ENCODE measurements around the gene FOXP1.

The FOXP1 gene

GRCh38 chr3:71299160-71299559, 284.4 kb downstream of the FOXP1 start:
- H3K18ac ChIP-seq (ENCODE audit: low read length) = no peak overlapping the region
- WGBS (ENCODE audit: extremely low coverage, insufficient coverage, insufficient read length) = no CpG with 5 or more reads among the region's 5 CpGs
- H3K79me2 ChIP-seq (ENCODE audit: control insufficient read depth, insufficient read depth, low read length, poor library complexity) = no peaks in the 10 kb centered on the region
- no peak overlapping the region for H3K23ac ChIP-seq (ENCODE audit: low read length)
- H3K27ac ChIP-seq (ENCODE audit: low read depth, low read length) = no peak overlapping the region
- no peak overlapping the region for H2BK12ac ChIP-seq (ENCODE audit: low read length)
- DNase-seq = no peak
- no peaks in the 10 kb centered on the region for H3K9me3 ChIP-seq (ENCODE audit: insufficient read depth, low read depth, low read length)
- no peak overlapping the region for H3K4me2 ChIP-seq (ENCODE audit: low read length)
- H3K27me3 ChIP-seq (ENCODE audit: insufficient read depth, low read length) = no peaks in the 10 kb centered on the region
- no peaks in the 10 kb centered on the region for H3K4me1 ChIP-seq (ENCODE audit: control insufficient read depth in 1 of 2, insufficient read depth in 2 of 2, low read length in 2 of 2)
- no peak overlapping the region for H3K9ac ChIP-seq (ENCODE audit: low read length)
- H3K14ac ChIP-seq (ENCODE audit: low read length) = no peak overlapping the region
- no peak overlapping the region for H2AK5ac ChIP-seq (ENCODE audit: low read length)
- no peak overlapping the region for H2BK5ac ChIP-seq (ENCODE audit: low read depth, low read length, poor library complexity)
- no peak overlapping the region for H3K4me3 ChIP-seq (ENCODE audit: low read depth, low read length)
- H4K91ac ChIP-seq (ENCODE audit: low read depth, low read length) = no peak overlapping the region
- H4K8ac ChIP-seq (ENCODE audit: low read depth, low read length) = no peak overlapping the region
- no peak overlapping the region for H3K4ac ChIP-seq (ENCODE audit: low read depth, low read length)
- no peaks in the 10 kb centered on the region for H3K36me3 ChIP-seq (ENCODE audit: control insufficient read depth in 1 of 2, insufficient read depth in 2 of 2, low read length in 2 of 2)
- H3K79me1 ChIP-seq (ENCODE audit: low read length) = no peaks in the 10 kb centered on the region
- H2BK120ac ChIP-seq (ENCODE audit: insufficient read depth, low read length, poor library complexity) = no peak overlapping the region
- H2AFZ ChIP-seq (ENCODE audit: insufficient read depth, low read length, poor library complexity) = no peak overlapping the region
- no peak overlapping the region for H4K12ac ChIP-seq (ENCODE audit: low read depth, low read length)

DNA sequence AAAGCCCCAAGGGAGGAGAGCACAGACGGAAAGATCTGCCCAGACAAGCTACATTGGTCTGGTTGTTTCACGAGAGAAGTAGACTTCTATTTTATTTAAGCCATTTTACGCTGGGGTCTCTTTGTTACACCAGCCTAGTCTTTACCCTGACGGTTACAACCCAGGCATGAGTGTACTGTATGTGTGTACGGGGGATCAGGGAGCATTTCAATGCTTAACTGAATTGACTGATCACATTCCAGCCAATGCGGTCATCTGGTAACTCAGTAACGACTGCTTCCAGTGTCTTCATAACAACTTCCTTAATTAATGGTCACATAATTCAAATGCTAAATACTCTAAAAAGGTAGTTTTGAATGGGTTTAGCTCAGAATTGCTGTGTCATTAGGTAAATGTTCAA, 288.6 kb downstream of the FOXP1 start:
- no CpG with 5 or more reads among the region's 7 CpGs for WGBS (ENCODE audit: extremely low coverage, insufficient coverage, insufficient read length)
- no peak overlapping the region for H2BK120ac ChIP-seq (ENCODE audit: insufficient read depth, low read length, poor library complexity)
- no peaks in the 10 kb centered on the region for H3K9me3 ChIP-seq (ENCODE audit: insufficient read depth, low read depth, low read length)

GRCh38 chr3:71290301-71290700, 293.2 kb downstream of the FOXP1 start:
- Histone ChIP-seq H3K18ac (ENCODE audit: low read length) (no peak overlapping the region), H3K79me2 (ENCODE audit: control insufficient read depth, insufficient read depth, low read length, poor library complexity) (no peaks in the 10 kb centered on the region), H4K12ac (ENCODE audit: low read depth, low read length) (no peak overlapping the region), H2BK5ac (ENCODE audit: low read depth, low read length, poor library complexity) (no peak overlapping the region), H3K36me3 (ENCODE audit: control insufficient read depth in 1 of 2, insufficient read depth in 2 of 2, low read length in 2 of 2) (no peaks in the 10 kb centered on the region), H3K4me2 (ENCODE audit: low read length) (no peak overlapping the region), H3K27ac (ENCODE audit: low read depth, low read length) (no peak overlapping the region), H3K14ac (ENCODE audit: low read length) (no peak overlapping the region), H4K8ac (ENCODE audit: low read depth, low read length) (no peak overlapping the region), H3K9ac (ENCODE audit: low read length) (no peak overlapping the region), H2AK5ac (ENCODE audit: low read length) (no peak overlapping the region), H3K27me3 (ENCODE audit: insufficient read depth, low read length) (no peaks in the 10 kb centered on the region), H3K23ac (ENCODE audit: low read length) (no peak overlapping the region), H2AFZ (ENCODE audit: insufficient read depth, low read length, poor library complexity) (no peak overlapping the region), H3K4ac (ENCODE audit: low read depth, low read length) (no peak overlapping the region), H3K4me3 (ENCODE audit: low read depth, low read length) (no peak overlapping the region), H3K79me1 (ENCODE audit: low read length) (no peaks in the 10 kb centered on the region), H2BK12ac (ENCODE audit: low read length) (no peak overlapping the region), H3K4me1 (ENCODE audit: control insufficient read depth in 1 of 2, insufficient read depth in 2 of 2, low read length in 2 of 2) (no peaks in the 10 kb centered on the region), H4K91ac (ENCODE audit: low read depth, low read length) (no peak overlapping the region), H3K9me3 (ENCODE audit: insufficient read depth, low read depth, low read length) (no peaks in the 10 kb centered on the region), H2BK120ac (ENCODE audit: insufficient read depth, low read length, poor library complexity) (no peak overlapping the region)
- no CpG with 5 or more reads among the region's 2 CpGs for WGBS (ENCODE audit: extremely low coverage, insufficient coverage, insufficient read length)
- no peak for DNase-seq

More for the DNA sequence above, 288.6 kb downstream of the FOXP1 start:
- DNase-seq = no peak
- Histone ChIP-seq H3K14ac (ENCODE audit: low read length) (no peak overlapping the region), H4K12ac (ENCODE audit: low read depth, low read length) (no peak overlapping the region), H3K36me3 (ENCODE audit: control insufficient read depth in 1 of 2, insufficient read depth in 2 of 2, low read length in 2 of 2) (no peaks in the 10 kb centered on the region), H3K4ac (ENCODE audit: low read depth, low read length) (no peak overlapping the region), H3K4me2 (ENCODE audit: low read length) (no peak overlapping the region), H3K27ac (ENCODE audit: low read depth, low read length) (no peak overlapping the region), H3K79me2 (ENCODE audit: control insufficient read depth, insufficient read depth, low read length, poor library complexity) (no peaks in the 10 kb centered on the region), H3K4me3 (ENCODE audit: low read depth, low read length) (no peak overlapping the region), H4K91ac (ENCODE audit: low read depth, low read length) (no peak overlapping the region), H2AK5ac (ENCODE audit: low read length) (no peak overlapping the region), H3K9ac (ENCODE audit: low read length) (no peak overlapping the region), H2AFZ (ENCODE audit: insufficient read depth, low read length, poor library complexity) (no peak overlapping the region), H3K18ac (ENCODE audit: low read length) (no peak overlapping the region), H3K23ac (ENCODE audit: low read length) (no peak overlapping the region), H3K4me1 (ENCODE audit: control insufficient read depth in 1 of 2, insufficient read depth in 2 of 2, low read length in 2 of 2) (no peaks in the 10 kb centered on the region), H2BK12ac (ENCODE audit: low read length) (no peak overlapping the region), H4K8ac (ENCODE audit: low read depth, low read length) (no peak overlapping the region), H3K27me3 (ENCODE audit: insufficient read depth, low read length) (no peaks in the 10 kb centered on the region), H3K79me1 (ENCODE audit: low read length) (no peaks in the 10 kb centered on the region), H2BK5ac (ENCODE audit: low read depth, low read length, poor library complexity) (no peak overlapping the region)

GRCh38 chr3:71288269-71288930, 295.1 kb downstream of the FOXP1 start:
- H3K9ac ChIP-seq (ENCODE audit: low read length) = no peak overlapping the region
- H2BK5ac ChIP-seq (ENCODE audit: low read depth, low read length, poor library complexity) = no peak overlapping the region
- no peak overlapping the region for H4K8ac ChIP-seq (ENCODE audit: low read depth, low read length)
- peak; percentile 80 to 91 for DNase-seq
- no peaks in the 10 kb centered on the region for H3K27me3 ChIP-seq (ENCODE audit: insufficient read depth, low read length)
- no peak overlapping the region for H3K27ac ChIP-seq (ENCODE audit: low read depth, low read length)
- no peaks in the 10 kb centered on the region for H3K79me2 ChIP-seq (ENCODE audit: control insufficient read depth, insufficient read depth, low read length, poor library complexity)
- H2BK120ac ChIP-seq (ENCODE audit: insufficient read depth, low read length, poor library complexity) = no peak overlapping the region
- H3K14ac ChIP-seq (ENCODE audit: low read length) = no peak overlapping the region
- H2BK12ac ChIP-seq (ENCODE audit: low read length) = no peak overlapping the region
- WGBS (ENCODE audit: extremely low coverage, insufficient coverage, insufficient read length) = no CpG with 5 or more reads among the region's 4 CpGs
- no peak overlapping the region for H4K12ac ChIP-seq (ENCODE audit: low read depth, low read length)
- no peak overlapping the region for H4K91ac ChIP-seq (ENCODE audit: low read depth, low read length)
- H2AK5ac ChIP-seq (ENCODE audit: low read length) = no peak overlapping the region
- H3K36me3 ChIP-seq (ENCODE audit: control insufficient read depth in 1 of 2, insufficient read depth in 2 of 2, low read length in 2 of 2) = no peaks in the 10 kb centered on the region
- no peak overlapping the region for H2AFZ ChIP-seq (ENCODE audit: insufficient read depth, low read length, poor library complexity)
- no peak overlapping the region for H3K18ac ChIP-seq (ENCODE audit: low read length)
- no peak overlapping the region for H3K4me2 ChIP-seq (ENCODE audit: low read length)
- H3K4me3 ChIP-seq (ENCODE audit: low read depth, low read length) = no peak overlapping the region
- no peaks in the 10 kb centered on the region for H3K4me1 ChIP-seq (ENCODE audit: control insufficient read depth in 1 of 2, insufficient read depth in 2 of 2, low read length in 2 of 2)
- H3K79me1 ChIP-seq (ENCODE audit: low read length) = no peaks in the 10 kb centered on the region
- H3K9me3 ChIP-seq (ENCODE audit: insufficient read depth, low read depth, low read length) = no peaks in the 10 kb centered on the region
- no peak overlapping the region for H3K23ac ChIP-seq (ENCODE audit: low read length)
- H3K4ac ChIP-seq (ENCODE audit: low read depth, low read length) = no peak overlapping the region

All from trophoblast cell (in vitro differentiated cells and primary cell).